Measurements from ENCODE around the gene SAMHD1.

The SAMHD1 gene

GRCh38 chr20:36895036-36895435, 56.5 kb downstream of the SAMHD1 start:
- TF ChIP-seq, protein P1, sequence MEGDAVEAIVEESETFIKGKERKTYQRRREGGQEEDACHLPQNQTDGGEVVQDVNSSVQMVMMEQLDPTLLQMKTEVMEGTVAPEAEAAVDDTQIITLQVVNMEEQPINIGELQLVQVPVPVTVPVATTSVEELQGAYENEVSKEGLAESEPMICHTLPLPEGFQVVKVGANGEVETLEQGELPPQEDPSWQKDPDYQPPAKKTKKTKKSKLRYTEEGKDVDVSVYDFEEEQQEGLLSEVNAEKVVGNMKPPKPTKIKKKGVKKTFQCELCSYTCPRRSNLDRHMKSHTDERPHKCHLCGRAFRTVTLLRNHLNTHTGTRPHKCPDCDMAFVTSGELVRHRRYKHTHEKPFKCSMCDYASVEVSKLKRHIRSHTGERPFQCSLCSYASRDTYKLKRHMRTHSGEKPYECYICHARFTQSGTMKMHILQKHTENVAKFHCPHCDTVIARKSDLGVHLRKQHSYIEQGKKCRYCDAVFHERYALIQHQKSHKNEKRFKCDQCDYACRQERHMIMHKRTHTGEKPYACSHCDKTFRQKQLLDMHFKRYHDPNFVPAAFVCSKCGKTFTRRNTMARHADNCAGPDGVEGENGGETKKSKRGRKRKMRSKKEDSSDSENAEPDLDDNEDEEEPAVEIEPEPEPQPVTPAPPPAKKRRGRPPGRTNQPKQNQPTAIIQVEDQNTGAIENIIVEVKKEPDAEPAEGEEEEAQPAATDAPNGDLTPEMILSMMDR (IDR thresholded peaks at IDR 0.05; ENCODE audit: borderline replicate concordance, insufficient read depth, low read depth, low read length), result no peak
- no peak overlapping the region for H3K4me3 ChIP-seq (ENCODE audit: low read depth, low read length)

- H3K4me3 ChIP-seq (ENCODE audit: low read depth, low read length), result no peak overlapping the region
- TF ChIP-seq, protein P1 (IDR thresholded peaks at IDR 0.05; ENCODE audit: borderline replicate concordance, insufficient read depth, low read depth, low read length), result no peak
These were observed 57.7 kb downstream of the SAMHD1 start for GRCh38 chr20:36893801-36894200.

DNA sequence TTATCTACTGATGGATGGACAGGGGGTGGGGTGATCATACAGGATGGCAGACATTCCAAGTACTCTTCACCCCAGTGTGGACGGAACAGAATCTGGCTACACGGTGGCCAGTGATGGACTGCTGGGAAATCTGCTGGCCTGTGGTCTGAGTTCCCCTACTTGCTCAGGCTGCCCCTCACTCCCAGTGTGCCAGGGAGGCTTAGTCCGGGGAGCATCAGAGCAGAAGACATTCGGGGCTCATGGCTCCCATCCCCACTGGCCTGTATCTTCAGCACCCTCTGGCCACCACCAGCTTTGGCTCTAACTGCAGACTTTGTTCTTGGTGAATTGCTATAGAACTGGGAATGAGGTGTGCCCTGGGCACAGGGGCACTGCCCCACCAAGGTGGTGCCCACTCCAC, 60.3 kb downstream of the SAMHD1 start:
- H3K4me3 ChIP-seq (ENCODE audit: low read depth, low read length), result no peak overlapping the region
- TF ChIP-seq, protein P1 (IDR thresholded peaks at IDR 0.05; ENCODE audit: borderline replicate concordance, insufficient read depth, low read depth, low read length), result no peak

GRCh38 chr20:36890586-36890985, 60.9 kb downstream of the SAMHD1 start:
- no peak overlapping the region for H3K4me3 ChIP-seq (ENCODE audit: low read depth, low read length)
- TF ChIP-seq, protein P1 (IDR thresholded peaks at IDR 0.05; ENCODE audit: borderline replicate concordance, insufficient read depth, low read depth, low read length), result no peak

DNA sequence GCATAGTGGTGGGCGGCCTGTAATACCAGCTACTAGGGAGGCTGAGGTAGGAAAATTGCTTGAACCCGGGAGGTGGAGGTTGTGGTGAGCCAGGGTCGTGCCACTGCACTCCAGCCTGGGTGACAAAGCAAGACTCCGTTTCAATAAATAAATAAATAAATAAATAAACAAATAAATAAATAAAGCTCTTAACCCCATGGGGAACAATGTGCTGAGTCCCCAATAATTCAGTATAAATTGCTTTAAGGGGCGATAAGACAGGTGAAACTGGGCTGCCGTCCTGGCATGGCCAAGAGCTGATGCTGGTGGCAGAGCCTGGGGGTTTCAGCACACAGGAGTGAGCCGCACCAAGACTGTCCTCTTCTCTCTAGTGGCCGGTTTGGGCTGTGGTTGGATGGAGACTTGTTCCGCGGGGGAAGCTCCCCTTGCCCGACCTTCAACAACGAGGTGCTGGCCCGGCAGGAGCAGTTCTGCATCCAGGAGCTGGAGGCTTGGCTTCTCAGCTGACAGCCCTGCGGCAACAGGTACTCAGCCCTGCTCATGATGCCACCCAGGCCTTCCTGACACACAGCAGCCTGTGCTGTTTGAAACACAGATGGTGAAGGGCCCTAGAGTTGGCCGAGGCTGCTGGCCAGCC, 62.5 kb downstream of the SAMHD1 start:
- TF ChIP-seq, protein P1 (IDR thresholded peaks at IDR 0.05; ENCODE audit: borderline replicate concordance, insufficient read depth, low read depth, low read length), result no peak
- H3K4me3 ChIP-seq (ENCODE audit: low read depth, low read length), result no peak overlapping the region

DNA sequence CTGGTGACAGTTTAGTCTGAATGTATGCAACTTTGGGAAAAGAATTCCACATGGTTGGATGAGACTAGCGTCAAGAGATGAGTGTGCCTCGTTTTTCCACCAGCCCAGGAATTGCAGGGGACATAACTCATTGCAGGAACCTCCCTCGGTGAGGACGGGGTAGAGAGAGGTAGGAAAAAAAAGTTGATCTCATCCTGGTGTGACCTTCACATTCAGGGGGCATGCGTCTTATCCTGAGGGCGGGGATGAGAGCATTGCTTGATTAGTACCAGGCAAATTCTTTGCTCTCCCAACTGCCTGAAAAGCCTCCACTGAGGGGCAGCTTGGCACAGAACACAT, 63.8 kb downstream of the SAMHD1 start:
- H3K4me3 ChIP-seq (ENCODE audit: low read depth, low read length), result no peak overlapping the region
- TF ChIP-seq, protein P1 (IDR thresholded peaks at IDR 0.05; ENCODE audit: borderline replicate concordance, insufficient read depth, low read depth, low read length), result no peak

- TF ChIP-seq, protein P1 (IDR thresholded peaks at IDR 0.05; ENCODE audit: borderline replicate concordance, insufficient read depth, low read depth, low read length), result peak; percentile 96
- H3K4me3 ChIP-seq (ENCODE audit: low read depth, low read length), result no peak overlapping the region
These were observed 64.4 kb downstream of the SAMHD1 start for GRCh38 chr20:36886859-36887751.
